ENCODE measurements around the gene MARCHF6.

MARCHF6 gene, protein sequence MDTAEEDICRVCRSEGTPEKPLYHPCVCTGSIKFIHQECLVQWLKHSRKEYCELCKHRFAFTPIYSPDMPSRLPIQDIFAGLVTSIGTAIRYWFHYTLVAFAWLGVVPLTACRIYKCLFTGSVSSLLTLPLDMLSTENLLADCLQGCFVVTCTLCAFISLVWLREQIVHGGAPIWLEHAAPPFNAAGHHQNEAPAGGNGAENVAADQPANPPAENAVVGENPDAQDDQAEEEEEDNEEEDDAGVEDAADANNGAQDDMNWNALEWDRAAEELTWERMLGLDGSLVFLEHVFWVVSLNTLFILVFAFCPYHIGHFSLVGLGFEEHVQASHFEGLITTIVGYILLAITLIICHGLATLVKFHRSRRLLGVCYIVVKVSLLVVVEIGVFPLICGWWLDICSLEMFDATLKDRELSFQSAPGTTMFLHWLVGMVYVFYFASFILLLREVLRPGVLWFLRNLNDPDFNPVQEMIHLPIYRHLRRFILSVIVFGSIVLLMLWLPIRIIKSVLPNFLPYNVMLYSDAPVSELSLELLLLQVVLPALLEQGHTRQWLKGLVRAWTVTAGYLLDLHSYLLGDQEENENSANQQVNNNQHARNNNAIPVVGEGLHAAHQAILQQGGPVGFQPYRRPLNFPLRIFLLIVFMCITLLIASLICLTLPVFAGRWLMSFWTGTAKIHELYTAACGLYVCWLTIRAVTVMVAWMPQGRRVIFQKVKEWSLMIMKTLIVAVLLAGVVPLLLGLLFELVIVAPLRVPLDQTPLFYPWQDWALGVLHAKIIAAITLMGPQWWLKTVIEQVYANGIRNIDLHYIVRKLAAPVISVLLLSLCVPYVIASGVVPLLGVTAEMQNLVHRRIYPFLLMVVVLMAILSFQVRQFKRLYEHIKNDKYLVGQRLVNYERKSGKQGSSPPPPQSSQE

GRCh38 chr5:10353241-10354047, at the start of gene MARCHF6:
MARCHF6 (plus strand) TSS chr5:10353695; CDS start chr5:10353899, 204 bp downstream.
- peak; percentile 95 for DNase-seq (ENCODE audit: low spot score)
- in situ Hi-C loops (cut with MboI; ENCODE audit: low sequenced_read_pairs, unreplicated experiment), result no loop called here
- TF ChIP-seq, protein P1, sequence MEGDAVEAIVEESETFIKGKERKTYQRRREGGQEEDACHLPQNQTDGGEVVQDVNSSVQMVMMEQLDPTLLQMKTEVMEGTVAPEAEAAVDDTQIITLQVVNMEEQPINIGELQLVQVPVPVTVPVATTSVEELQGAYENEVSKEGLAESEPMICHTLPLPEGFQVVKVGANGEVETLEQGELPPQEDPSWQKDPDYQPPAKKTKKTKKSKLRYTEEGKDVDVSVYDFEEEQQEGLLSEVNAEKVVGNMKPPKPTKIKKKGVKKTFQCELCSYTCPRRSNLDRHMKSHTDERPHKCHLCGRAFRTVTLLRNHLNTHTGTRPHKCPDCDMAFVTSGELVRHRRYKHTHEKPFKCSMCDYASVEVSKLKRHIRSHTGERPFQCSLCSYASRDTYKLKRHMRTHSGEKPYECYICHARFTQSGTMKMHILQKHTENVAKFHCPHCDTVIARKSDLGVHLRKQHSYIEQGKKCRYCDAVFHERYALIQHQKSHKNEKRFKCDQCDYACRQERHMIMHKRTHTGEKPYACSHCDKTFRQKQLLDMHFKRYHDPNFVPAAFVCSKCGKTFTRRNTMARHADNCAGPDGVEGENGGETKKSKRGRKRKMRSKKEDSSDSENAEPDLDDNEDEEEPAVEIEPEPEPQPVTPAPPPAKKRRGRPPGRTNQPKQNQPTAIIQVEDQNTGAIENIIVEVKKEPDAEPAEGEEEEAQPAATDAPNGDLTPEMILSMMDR (IDR thresholded peaks at IDR 0.05; ENCODE audit: borderline replicate concordance, control extremely low read depth, extremely low read depth, insufficient read depth, missing control alignments), result no peak

DNA sequence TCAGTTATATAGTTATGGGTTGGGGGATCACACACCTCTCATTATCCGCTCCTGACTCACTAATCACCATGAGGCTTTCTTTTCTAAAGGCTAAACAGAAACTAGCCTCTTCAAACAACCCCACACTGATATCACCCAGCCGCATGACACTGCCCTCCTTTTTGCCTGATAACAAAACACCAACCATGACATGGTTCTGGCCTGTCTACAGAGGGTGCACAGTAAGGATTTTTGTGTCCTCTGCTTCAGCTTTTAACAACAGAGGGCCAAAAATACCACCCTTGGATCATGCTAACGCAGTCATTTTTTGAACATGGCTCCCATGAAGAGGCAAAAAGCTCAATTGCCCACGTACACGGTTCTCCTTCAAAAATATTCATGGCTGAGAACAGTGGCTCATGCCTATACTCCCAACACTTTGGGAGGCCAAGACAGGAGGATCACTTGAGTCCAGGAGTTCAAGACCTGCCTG, 49.8 kb upstream of the MARCHF6 start:
- in situ Hi-C loops (cut with MboI; ENCODE audit: low sequenced_read_pairs, unreplicated experiment), result no loop called here
- TF ChIP-seq, protein P1 (IDR thresholded peaks at IDR 0.05; ENCODE audit: borderline replicate concordance, control extremely low read depth, extremely low read depth, insufficient read depth, missing control alignments), result no peak
- no peak for DNase-seq (ENCODE audit: low spot score)

- TF ChIP-seq, protein P1 (IDR thresholded peaks at IDR 0.05; ENCODE audit: borderline replicate concordance, control extremely low read depth, extremely low read depth, insufficient read depth, missing control alignments), result no peak
- in situ Hi-C loops (cut with MboI; ENCODE audit: low sequenced_read_pairs, unreplicated experiment), result no loop called here
- DNase-seq (ENCODE audit: low spot score), result no peak
Observed at GRCh38 chr5:10304932-10305331, 48.6 kb upstream of the MARCHF6 start.

DNA sequence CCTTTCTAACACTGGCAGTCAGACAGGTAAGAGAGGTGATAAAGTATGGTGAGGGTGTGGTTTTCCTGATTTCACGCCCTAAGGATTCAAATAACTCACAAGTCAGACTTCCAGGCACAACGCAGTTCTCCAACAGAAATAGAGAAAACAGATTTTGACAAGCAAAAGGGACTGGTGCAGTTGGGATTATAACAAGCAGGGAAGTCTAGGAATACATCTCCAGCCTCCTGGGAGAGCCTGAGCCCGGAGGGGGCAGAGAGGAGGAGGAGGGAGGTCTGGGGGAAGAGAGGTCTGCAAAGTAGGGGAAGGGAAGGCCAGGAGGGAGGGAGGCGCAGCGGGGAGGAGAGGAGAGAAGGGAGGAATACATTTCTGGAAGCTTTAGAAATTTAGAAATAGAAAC, 47.4 kb upstream of the MARCHF6 start:
- in situ Hi-C loops (cut with MboI; ENCODE audit: low sequenced_read_pairs, unreplicated experiment), result no loop called here
- TF ChIP-seq, protein P1 (IDR thresholded peaks at IDR 0.05; ENCODE audit: borderline replicate concordance, control extremely low read depth, extremely low read depth, insufficient read depth, missing control alignments), result no peak
- DNase-seq (ENCODE audit: low spot score), result no peak

GRCh38 chr5:10306806-10307205, 46.7 kb upstream of the MARCHF6 start:
- no peak for DNase-seq (ENCODE audit: low spot score)
- TF ChIP-seq, protein P1 (IDR thresholded peaks at IDR 0.05; ENCODE audit: borderline replicate concordance, control extremely low read depth, extremely low read depth, insufficient read depth, missing control alignments), result no peak
- in situ Hi-C loops (cut with MboI; ENCODE audit: low sequenced_read_pairs, unreplicated experiment), result no loop called here

Measured in GM13976 (cell line).